Measurements from ENCODE around the gene SMIM41.

- TF ChIP-seq EP300 (IDR thresholded peaks at IDR 0.05) = no peak
- TF ChIP-seq CTCF (IDR thresholded peaks at IDR 0.05) = no peak
- TF ChIP-seq POLR2A (IDR thresholded peaks at IDR 0.05; ENCODE audit: low read depth) = no peak
- no peak for TF ChIP-seq POLR2AphosphoS5 (IDR thresholded peaks at IDR 0.05)
Observed at GRCh38 chr12:52120951-52121823, 41.7 kb downstream of the SMIM41 start.
